Liver (tissue), 9 donors: ENCODE data around the gene REC114. TPM values are rescaled to one million over a fixed set of nuclear protein-coding genes. Genes with fewer than 3 reads are reported as not detected.
"Not testable (repeated sequence)": the region's sequence is repeated elsewhere in the genome, so short reads cannot be mapped to it uniquely, and the experiment has no call there.

Experiments
- DNase-seq: peaks from one replicate; pipeline ENCODE4 v3.0.0-alpha.2; 2017; ENCODE audit warnings: low spot score
- H3K27ac ChIP-seq, 2 donors: one replicate each; pipeline ENCODE4 v1.7.0; 2013; ENCODE audit warnings: inconsistent platforms in 2 of 2, low read length in 2 of 2, control low read depth in 1 of 2, low read depth in 1 of 2, mild to moderate bottlenecking in 1 of 2
- H3K27me3 ChIP-seq, 4 donors: one replicate each; pipeline versions ENCODE4 v1.6.1 to v1.7.0; 2013; ENCODE audit warnings: low read length in 3 of 4, inconsistent platforms in 1 of 4, mild to moderate bottlenecking in 1 of 4, moderate library complexity in 1 of 4; ENCODE audit not compliant: control insufficient read depth in 4 of 4, insufficient read depth in 4 of 4
- H3K36me3 ChIP-seq, 4 donors: one replicate each; pipeline versions ENCODE4 v1.6.1 to v1.7.0; 2013; ENCODE audit warnings: low read length in 3 of 4, mild to moderate bottlenecking in 3 of 4, low read depth in 1 of 4, moderate library complexity in 1 of 4; ENCODE audit not compliant: control insufficient read depth in 4 of 4, insufficient read depth in 3 of 4
- H3K4me1 ChIP-seq, 4 donors: one replicate each; pipeline versions ENCODE4 v1.6.1 to v1.7.0; 2013; ENCODE audit warnings: low read length in 3 of 4, mild to moderate bottlenecking in 3 of 4, moderate library complexity in 1 of 4; ENCODE audit not compliant: control insufficient read depth in 4 of 4, insufficient read depth in 4 of 4
- H3K4me3 ChIP-seq, 3 donors: one replicate each; pipeline versions ENCODE4 v1.6.1 to v1.7.0; 2013; ENCODE audit warnings: low read length in 3 of 3, control low read depth in 1 of 3, low read depth in 1 of 3, mild to moderate bottlenecking in 1 of 3
- H3K9ac ChIP-seq, 2 donors: one replicate each; pipeline ENCODE4 v1.7.0; 2013; ENCODE audit warnings: low read length in 2 of 2, mild to moderate bottlenecking in 2 of 2, moderate library complexity in 2 of 2, control low read depth in 1 of 2, low read depth in 1 of 2
- H3K9me3 ChIP-seq, 4 donors: one replicate each; pipeline versions ENCODE4 v1.6.1 to v1.7.0; 2013; ENCODE audit warnings: low read length in 3 of 4; ENCODE audit not compliant: control insufficient read depth in 4 of 4
- CTCF ChIP-seq: fragments of 150-350 bp; IDR thresholded peaks from 2 replicates; pipeline ENCODE4 v1.5.1; 2017; ENCODE audit warnings: improper control_type of control experiment, low read depth, low read length; ENCODE audit not compliant: missing input control
- EGR1 ChIP-seq, 2 donors: IDR thresholded peaks; 2 replicates each; pipeline ENCODE4 v1.6.1; 2016 to 2018; ENCODE audit warnings: antibody characterized with exemption in 2 of 2, low read depth in 2 of 2
- FOXA1 ChIP-seq: IDR thresholded peaks from 2 replicates; pipeline ENCODE4 v1.6.1; 2016; ENCODE audit warnings: antibody characterized with exemption
- FOXA2 ChIP-seq: IDR thresholded peaks from 2 replicates; pipeline ENCODE4 v1.6.1; 2016; ENCODE audit warnings: antibody characterized with exemption
- GABPA ChIP-seq, 2 donors: IDR thresholded peaks in 1 of 2; conservative IDR thresholded peaks in 1 of 2; 2 replicates each; pipeline ENCODE4 v1.6.1; 2016; ENCODE audit warnings: antibody characterized with exemption in 2 of 2, mild to moderate bottlenecking in 1 of 2, moderate library complexity in 1 of 2
- HNF4A ChIP-seq, 2 donors: conservative IDR thresholded peaks; 2 replicates each; pipeline ENCODE4 v1.6.1; 2016; ENCODE audit warnings: antibody characterized with exemption in 2 of 2, mild to moderate bottlenecking in 2 of 2
- HNF4G ChIP-seq: IDR thresholded peaks from 2 replicates; pipeline ENCODE4 v1.6.1; 2016; ENCODE audit warnings: antibody characterized with exemption
- JUND ChIP-seq, 2 donors: IDR thresholded peaks; 2 replicates each; pipeline ENCODE4 v1.6.1; 2016; ENCODE audit warnings: antibody characterized with exemption in 2 of 2
- NR2F2 ChIP-seq: IDR thresholded peaks from 2 replicates; pipeline ENCODE4 v1.6.1; 2016; ENCODE audit warnings: antibody characterized with exemption
- RAD21 ChIP-seq, 2 donors: IDR thresholded peaks; 2 replicates each; pipeline ENCODE4 v1.6.1; 2016; ENCODE audit warnings: antibody characterized with exemption in 2 of 2, mild to moderate bottlenecking in 2 of 2
- RXRA ChIP-seq, 2 donors: IDR thresholded peaks; 2 replicates each; pipeline ENCODE4 v1.6.1; 2017 to 2018; ENCODE audit warnings: antibody characterized with exemption in 2 of 2, mild to moderate bottlenecking in 1 of 2
- SP1 ChIP-seq: IDR thresholded peaks from 2 replicates; pipeline ENCODE4 v1.6.1; 2018; ENCODE audit warnings: antibody characterized with exemption, mild to moderate bottlenecking
- TAF1 ChIP-seq: conservative IDR thresholded peaks from 2 replicates; pipeline ENCODE4 v1.6.1; 2016; ENCODE audit warnings: antibody characterized with exemption, mild to moderate bottlenecking
- YY1 ChIP-seq: IDR thresholded peaks from 2 replicates; pipeline ENCODE4 v1.6.1; 2016; ENCODE audit warnings: antibody characterized with exemption, mild to moderate bottlenecking
- WGBS: extraction: QIAGEN DNeasy Blood & Tissue Kit; methylation state at CpG from one replicate; pipeline ENCODE4 v1.1.7; 2013; 5-methylcytosine and 5-hydroxymethylcytosine counted together
- polyA plus RNA-seq, 2 donors: library from polyadenylated mRNA; stranded (reverse) in 1 of 2; unstranded in 1 of 2; fragments of 200-250 nt in 1 of 2; fragments of >200 nt in 1 of 2; fragmentation: Nextera tagmentation in 1 of 2; extraction: Ambion mirVana in 1 of 2; gene quantifications; one replicate each; pipeline versions ENCODE4 v1.2.1 to v1.2.3, GENCODE V29; 2013 to 2015
- total RNA-seq, 2 donors: library from RNA; depleted of rRNA; stranded (reverse); fragments of >200 nt; gene quantifications; one replicate each; pipeline ENCODE4 v1.2.3, GENCODE V29; 2014
- TF ChIP-seq, protein P1 (sequence below): IDR thresholded peaks from 2 replicates; pipeline ENCODE4 v1.6.1; 2016; ENCODE audit warnings: antibody characterized with exemption, mild to moderate bottlenecking
- TF ChIP-seq, protein P2 (sequence below): IDR thresholded peaks from 2 replicates; pipeline ENCODE4 v1.6.1; 2016; ENCODE audit warnings: antibody characterized with exemption
- TF ChIP-seq, protein P3 (sequence below): IDR thresholded peaks from 2 replicates; pipeline ENCODE4 v1.6.1; 2016; ENCODE audit warnings: antibody characterized with exemption
- donor health status: healthy.
- donor health status: healthy.
- donor health status: healthy.
- donor health status: healthy.
- donor health status: healthy.

Gene REC114
- total and polyA plus RNA-seq, 4 donors, result not detected

GRCh38 chr15:73426323-73426994 is 16.5 kb upstream of the REC114 start:
- no peak overlapping the region for H3K9ac ChIP-seq
- H3K9me3 ChIP-seq, result no peaks in the 10 kb centered on the region
- TF ChIP-seq SP1 (no peak), YY1 (no peak), HNF4G (no peak), GABPA (IDR thresholded peaks at IDR 0.05 in 1 of 2, conservative IDR thresholded peaks at IDR 0.05 in 1 of 2) (no peak)
- H3K4me3 ChIP-seq, result no peak overlapping the region
- DNase-seq, result no peak
- H3K36me3 ChIP-seq, result no peaks in the 10 kb centered on the region
- H3K4me1 ChIP-seq, result no peaks in the 10 kb centered on the region
- 48% methylated on average over 5 of the region's 5 CpGs for WGBS
- peaks cover 0 to 15% (median 0%) of the 10 kb centered on the region in 4 donors for H3K27me3 ChIP-seq
- H3K27ac ChIP-seq, result no peak overlapping the region

- H3K27ac ChIP-seq, DNase-seq, H3K9me3 ChIP-seq, H3K4me1 ChIP-seq, H3K9ac ChIP-seq, H3K36me3 ChIP-seq, H3K4me3 ChIP-seq: not testable (repeated sequence)
- H3K27me3 ChIP-seq, result peaks cover 0 to 12% (median 0%) of the 10 kb centered on the region in 4 donors
- WGBS, result 86% methylated on average over 7 of the region's 7 CpGs
Observed at GRCh38 chr15:73431329-73431728, 11.6 kb upstream of the REC114 start.

- peaks cover 0 to 7% (median 1%) of the 10 kb centered on the region in 4 donors for H3K27me3 ChIP-seq
- no peak overlapping the region for H3K27ac ChIP-seq
- no peak for DNase-seq
- H3K9ac ChIP-seq, result no peak overlapping the region
- no peaks in the 10 kb centered on the region for H3K4me1 ChIP-seq
- H3K9me3 ChIP-seq, result no peaks in the 10 kb centered on the region
- no peaks in the 10 kb centered on the region for H3K36me3 ChIP-seq
- TF ChIP-seq YY1, result no peak
- TF ChIP-seq, protein P1, sequence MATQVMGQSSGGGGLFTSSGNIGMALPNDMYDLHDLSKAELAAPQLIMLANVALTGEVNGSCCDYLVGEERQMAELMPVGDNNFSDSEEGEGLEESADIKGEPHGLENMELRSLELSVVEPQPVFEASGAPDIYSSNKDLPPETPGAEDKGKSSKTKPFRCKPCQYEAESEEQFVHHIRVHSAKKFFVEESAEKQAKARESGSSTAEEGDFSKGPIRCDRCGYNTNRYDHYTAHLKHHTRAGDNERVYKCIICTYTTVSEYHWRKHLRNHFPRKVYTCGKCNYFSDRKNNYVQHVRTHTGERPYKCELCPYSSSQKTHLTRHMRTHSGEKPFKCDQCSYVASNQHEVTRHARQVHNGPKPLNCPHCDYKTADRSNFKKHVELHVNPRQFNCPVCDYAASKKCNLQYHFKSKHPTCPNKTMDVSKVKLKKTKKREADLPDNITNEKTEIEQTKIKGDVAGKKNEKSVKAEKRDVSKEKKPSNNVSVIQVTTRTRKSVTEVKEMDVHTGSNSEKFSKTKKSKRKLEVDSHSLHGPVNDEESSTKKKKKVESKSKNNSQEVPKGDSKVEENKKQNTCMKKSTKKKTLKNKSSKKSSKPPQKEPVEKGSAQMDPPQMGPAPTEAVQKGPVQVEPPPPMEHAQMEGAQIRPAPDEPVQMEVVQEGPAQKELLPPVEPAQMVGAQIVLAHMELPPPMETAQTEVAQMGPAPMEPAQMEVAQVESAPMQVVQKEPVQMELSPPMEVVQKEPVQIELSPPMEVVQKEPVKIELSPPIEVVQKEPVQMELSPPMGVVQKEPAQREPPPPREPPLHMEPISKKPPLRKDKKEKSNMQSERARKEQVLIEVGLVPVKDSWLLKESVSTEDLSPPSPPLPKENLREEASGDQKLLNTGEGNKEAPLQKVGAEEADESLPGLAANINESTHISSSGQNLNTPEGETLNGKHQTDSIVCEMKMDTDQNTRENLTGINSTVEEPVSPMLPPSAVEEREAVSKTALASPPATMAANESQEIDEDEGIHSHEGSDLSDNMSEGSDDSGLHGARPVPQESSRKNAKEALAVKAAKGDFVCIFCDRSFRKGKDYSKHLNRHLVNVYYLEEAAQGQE, result no peak
- 80% methylated on average over 4 of the region's 4 CpGs for WGBS
- no peak overlapping the region for H3K4me3 ChIP-seq
Observed at GRCh38 chr15:73433873-73434272, 9.1 kb upstream of the REC114 start.

GRCh38 chr15:73436613-73437012 is 6.4 kb upstream of the REC114 start:
- no peaks in the 10 kb centered on the region for H3K4me1 ChIP-seq
- no peak overlapping the region for H3K27ac ChIP-seq
- H3K4me3 ChIP-seq, result no peak overlapping the region
- no peaks in the 10 kb centered on the region for H3K36me3 ChIP-seq
- no peak for DNase-seq
- WGBS, result 66% methylated on average over 2 of the region's 2 CpGs
- no peaks in the 10 kb centered on the region for H3K9me3 ChIP-seq
- no peak overlapping the region for H3K9ac ChIP-seq
- peaks cover 0 to 5% (median 1%) of the 10 kb centered on the region in 4 donors for H3K27me3 ChIP-seq
- no peak for TF ChIP-seq FOXA1
- TF ChIP-seq EGR1 (IDR thresholded peaks at IDR 0.05; ENCODE audit: low read depth in 2 of 2), result no peak
- no peak for TF ChIP-seq SP1
- TF ChIP-seq, protein P2, sequence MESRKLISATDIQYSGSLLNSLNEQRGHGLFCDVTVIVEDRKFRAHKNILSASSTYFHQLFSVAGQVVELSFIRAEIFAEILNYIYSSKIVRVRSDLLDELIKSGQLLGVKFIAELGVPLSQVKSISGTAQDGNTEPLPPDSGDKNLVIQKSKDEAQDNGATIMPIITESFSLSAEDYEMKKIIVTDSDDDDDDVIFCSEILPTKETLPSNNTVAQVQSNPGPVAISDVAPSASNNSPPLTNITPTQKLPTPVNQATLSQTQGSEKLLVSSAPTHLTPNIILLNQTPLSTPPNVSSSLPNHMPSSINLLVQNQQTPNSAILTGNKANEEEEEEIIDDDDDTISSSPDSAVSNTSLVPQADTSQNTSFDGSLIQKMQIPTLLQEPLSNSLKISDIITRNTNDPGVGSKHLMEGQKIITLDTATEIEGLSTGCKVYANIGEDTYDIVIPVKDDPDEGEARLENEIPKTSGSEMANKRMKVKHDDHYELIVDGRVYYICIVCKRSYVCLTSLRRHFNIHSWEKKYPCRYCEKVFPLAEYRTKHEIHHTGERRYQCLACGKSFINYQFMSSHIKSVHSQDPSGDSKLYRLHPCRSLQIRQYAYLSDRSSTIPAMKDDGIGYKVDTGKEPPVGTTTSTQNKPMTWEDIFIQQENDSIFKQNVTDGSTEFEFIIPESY, result no peak
- no peak for TF ChIP-seq RXRA (IDR thresholded peaks at IDR 0.05)
- TF ChIP-seq CTCF, result no peak
- no peak for TF ChIP-seq JUND (IDR thresholded peaks at IDR 0.05)
- TF ChIP-seq HNF4A (conservative IDR thresholded peaks at IDR 0.05), result no peak
- no peak for TF ChIP-seq RAD21 (IDR thresholded peaks at IDR 0.05)
- TF ChIP-seq TAF1, result no peak
- TF ChIP-seq NR2F2, result no peak
- TF ChIP-seq, protein P3, sequence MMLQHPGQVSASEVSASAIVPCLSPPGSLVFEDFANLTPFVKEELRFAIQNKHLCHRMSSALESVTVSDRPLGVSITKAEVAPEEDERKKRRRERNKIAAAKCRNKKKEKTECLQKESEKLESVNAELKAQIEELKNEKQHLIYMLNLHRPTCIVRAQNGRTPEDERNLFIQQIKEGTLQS, result no peak
- no peak for TF ChIP-seq FOXA2
